H1 (cell line): ENCODE measurements around the gene TMEM198. TPM values are rescaled to one million over a fixed set of nuclear protein-coding genes. Genes with fewer than 3 reads are reported as not detected.

Source experiments
- CTCF ChIA-PET: fragments of 300-600 bp; sonication (Branson Sonifier 250); formaldehyde crosslinking; loops from one replicate; lab custom pipeline; 2021; ENCODE audit not compliant: partially characterized antibody; lab: Charles Lee
- POLR2A ChIA-PET: fragments of 300-600 bp; sonication (Branson Sonifier 250); formaldehyde crosslinking; loops from one replicate; lab custom pipeline; 2021; ENCODE audit warnings: inconsistent platforms; ENCODE audit not compliant: partially characterized antibody; lab: Charles Lee
- DNase-seq, 2 experiments: peaks; one replicate each; pipeline versions ENCODE4 v3.0.0 to v3.0.0-alpha.2; 2010 to 2022; ENCODE audit warnings: low spot score in 2 of 2, low read depth in 1 of 2, mixed read lengths in 1 of 2
- FAIRE-seq: peaks from 2 replicates; lab custom pipeline; 2011; peaks lifted over from hg19 to GRCh38; lab: Jason Lieb, UNC
- H2AFZ ChIP-seq: 2 replicates; pipeline ENCODE4 v1.8.1; 2012; ENCODE audit warnings: low read length, inconsistent platforms
- H2AK5ac ChIP-seq: 2 replicates; pipeline ENCODE4 v1.6.1; 2013; ENCODE audit warnings: low read depth, low read length
- H2BK120ac ChIP-seq: replicated peaks from 2 replicates; pipeline ENCODE3; 2013; ENCODE audit warnings: low read depth, low read length, inconsistent platforms
- H2BK12ac ChIP-seq: 2 replicates; pipeline ENCODE4 v1.6.1; 2013; ENCODE audit warnings: low read depth, low read length
- H2BK15ac ChIP-seq: 2 replicates; pipeline ENCODE4 v1.6.1; 2013; ENCODE audit warnings: low read length
- H2BK20ac ChIP-seq: 2 replicates; pipeline ENCODE4 v1.6.1; 2013; ENCODE audit warnings: low read length
- H2BK5ac ChIP-seq: 2 replicates; pipeline ENCODE4 v1.6.1; 2013; ENCODE audit warnings: low read depth, low read length
- H3K14ac ChIP-seq: 2 replicates; pipeline ENCODE4 v1.6.1; 2013; ENCODE audit warnings: inconsistent platforms; ENCODE audit not compliant: insufficient read length
- H3K18ac ChIP-seq: 2 replicates; pipeline ENCODE4 v1.6.1; 2013; ENCODE audit warnings: low read length; ENCODE audit errors: extremely low read depth
- H3K23ac ChIP-seq: 2 replicates; pipeline ENCODE4 v1.6.1; 2013; ENCODE audit warnings: inconsistent platforms; ENCODE audit not compliant: insufficient read length
- H3K23me2 ChIP-seq: 2 replicates; pipeline ENCODE4 v1.6.1; 2013; ENCODE audit warnings: low read depth, low read length
- H3K27ac ChIP-seq: 2 replicates; pipeline ENCODE4 v1.6.1; 2011; ENCODE audit warnings: low read depth, low read length, inconsistent platforms
- H3K27me3 ChIP-seq, 4 experiments: replicated peaks in 1 of 4; 1 replicate in 1 of 4; 2 replicates in 3 of 4; pipeline versions ENCODE4 v1.6.1 to v1.8.1; 2011 to 2013; ENCODE audit warnings: low read length in 3 of 4, mild to moderate bottlenecking in 3 of 4, inconsistent platforms in 2 of 4, mixed read lengths in 2 of 4, moderate library complexity in 1 of 4; ENCODE audit not compliant: control insufficient read depth in 3 of 4, insufficient read depth in 3 of 4; ENCODE audit errors: extremely low read depth in 1 of 4
- H3K36me3 ChIP-seq, 4 experiments: 2 replicates each; pipeline versions ENCODE4 v1.6.1 to v1.8.1; 2011 to 2013; ENCODE audit warnings: mild to moderate bottlenecking in 4 of 4, low read length in 3 of 4, moderate library complexity in 2 of 4, control low read depth in 1 of 4, inconsistent platforms in 1 of 4; ENCODE audit not compliant: insufficient read depth in 4 of 4, control insufficient read depth in 2 of 4
- H3K4ac ChIP-seq: replicated peaks from 2 replicates; pipeline ENCODE3; 2013; ENCODE audit warnings: low read length, low read depth, mixed read lengths, inconsistent platforms; ENCODE audit not compliant: insufficient read length
- H3K4me1 ChIP-seq, 4 experiments: replicated peaks in 1 of 4; 1 replicate in 1 of 4; 2 replicates in 3 of 4; pipeline versions ENCODE4 v1.6.1 to v1.8.1; 2011 to 2013; ENCODE audit warnings: low read length in 3 of 4, inconsistent platforms in 2 of 4, mixed read lengths in 1 of 4; ENCODE audit not compliant: insufficient read depth in 4 of 4, control insufficient read depth in 3 of 4
- H3K4me2 ChIP-seq, 2 experiments: 2 replicates each; pipeline versions ENCODE4 v1.6.1 to v1.8.1; 2011 to 2013; ENCODE audit warnings: low read depth in 2 of 2, low read length in 2 of 2, control low read depth in 1 of 2, inconsistent platforms in 1 of 2, mild to moderate bottlenecking in 1 of 2; ENCODE audit not compliant: insufficient read depth in 1 of 2
- H3K4me3 ChIP-seq, 4 experiments: fragments of 200-600, 300-600 bp in 1 of 4; sonication (generic), shearing (Covaris generic), sonication (Bioruptor Twin) in 1 of 4; 2 replicates each; pipeline versions ENCODE4 v1.5.1 to v1.8.1; 2011 to 2016; ENCODE audit warnings: low read length in 4 of 4, low read depth in 3 of 4, control low read depth in 2 of 4, inconsistent platforms in 2 of 4, mild to moderate bottlenecking in 2 of 4, mixed read lengths in 1 of 4, moderate library complexity in 1 of 4; ENCODE audit not compliant: insufficient read depth in 2 of 4; ENCODE audit errors: extremely low read depth in 1 of 4
- H3K56ac ChIP-seq: replicated peaks from 2 replicates; pipeline ENCODE3; 2013; ENCODE audit warnings: low read depth, mild to moderate bottlenecking, mixed read lengths, low read length, inconsistent platforms; ENCODE audit not compliant: insufficient read length
- H3K79me1 ChIP-seq: 2 replicates; pipeline ENCODE4 v1.6.1; 2013; ENCODE audit warnings: low read depth, low read length, control low read depth
- H3K79me2 ChIP-seq, 2 experiments: 2 replicates each; pipeline versions ENCODE4 v1.6.1 to v1.8.1; 2012 to 2013; ENCODE audit warnings: low read length in 2 of 2, mild to moderate bottlenecking in 2 of 2, inconsistent platforms in 1 of 2; ENCODE audit not compliant: insufficient read depth in 2 of 2, control insufficient read depth in 1 of 2
- H3K9ac ChIP-seq, 4 experiments: replicated peaks in 1 of 4; 1 replicate in 1 of 4; 2 replicates in 3 of 4; pipeline versions ENCODE4 v1.6.1 to v1.8.1; 2011 to 2013; ENCODE audit warnings: low read depth in 3 of 4, low read length in 3 of 4, control low read depth in 2 of 4, mild to moderate bottlenecking in 2 of 4, moderate library complexity in 2 of 4, inconsistent platforms in 1 of 4; ENCODE audit errors: extremely low read depth in 1 of 4
- H3K9me3 ChIP-seq, 2 experiments: 2 replicates each; pipeline versions ENCODE4 v1.6.1 to v1.8.1; 2012 to 2013; ENCODE audit warnings: mild to moderate bottlenecking in 2 of 2, moderate library complexity in 2 of 2, control low read depth in 1 of 2, inconsistent platforms in 1 of 2, low read depth in 1 of 2, low read length in 1 of 2, mixed read lengths in 1 of 2; ENCODE audit not compliant: insufficient read depth in 2 of 2
- H4K20me1 ChIP-seq, 2 experiments: replicated peaks in 1 of 2; 2 replicates each; pipeline versions ENCODE3 to v1.8.1; 2011 to 2013; ENCODE audit warnings: inconsistent platforms in 2 of 2, low read length in 2 of 2, mild to moderate bottlenecking in 1 of 2; ENCODE audit not compliant: insufficient read depth in 2 of 2, control insufficient read depth in 1 of 2
- H4K5ac ChIP-seq: 2 replicates; pipeline ENCODE4 v1.6.1; 2013; ENCODE audit warnings: low read length, low read depth, mixed read lengths, inconsistent platforms; ENCODE audit not compliant: insufficient read length
- H4K8ac ChIP-seq: 2 replicates; pipeline ENCODE4 v1.8.0; 2013; ENCODE audit warnings: mild to moderate bottlenecking, moderate library complexity, low read length, inconsistent platforms; ENCODE audit not compliant: insufficient read depth; ENCODE audit errors: extremely low read depth
- H4K91ac ChIP-seq: replicated peaks from 2 replicates; pipeline ENCODE3; 2013; ENCODE audit warnings: low read length, mixed read lengths, inconsistent platforms; ENCODE audit not compliant: insufficient read length
- CTBP2 ChIP-seq: IDR thresholded peaks from 2 replicates; pipeline ENCODE4 v1.7.0; 2011; ENCODE audit warnings: borderline replicate concordance, mild to moderate bottlenecking, moderate library complexity, mixed read lengths, low read length; ENCODE audit not compliant: insufficient read depth, insufficient read length
- EGR1 ChIP-seq: IDR thresholded peaks from 2 replicates; pipeline ENCODE4 v1.6.1; 2011; ENCODE audit warnings: low read depth, low read length, borderline replicate concordance
- RBBP5 ChIP-seq: IDR thresholded peaks from 2 replicates; pipeline ENCODE4 v1.7.1; 2012; ENCODE audit warnings: low read depth, mild to moderate bottlenecking, inconsistent platforms, low read length, moderate library complexity, borderline replicate concordance
- SIN3A ChIP-seq, 2 experiments: IDR thresholded peaks in 1 of 2; conservative IDR thresholded peaks in 1 of 2; 2 replicates each; pipeline ENCODE4 v1.6.1; 2011 to 2012; ENCODE audit warnings: low read length in 2 of 2, improper control_type of control experiment in 1 of 2, low read depth in 1 of 2, mild to moderate bottlenecking in 1 of 2
- SP1 ChIP-seq: IDR thresholded peaks from 2 replicates; pipeline ENCODE4 v1.6.1; 2011; ENCODE audit warnings: low read depth, low read length
- SP4 ChIP-seq: IDR thresholded peaks from 2 replicates; pipeline ENCODE4 v1.6.1; 2012; ENCODE audit warnings: low read length, inconsistent platforms
- TAF7 ChIP-seq: optimal IDR thresholded peaks from 2 replicates; pipeline ENCODE3; 2011; ENCODE audit warnings: low read depth, mild to moderate bottlenecking, inconsistent platforms, low read length, moderate library complexity, borderline replicate concordance
- TEAD4 ChIP-seq: IDR thresholded peaks from 2 replicates; pipeline ENCODE4 v1.6.1; 2012; ENCODE audit warnings: low read depth, low read length, inconsistent platforms, mixed read lengths
- WGBS, 2 experiments: shearing (Covaris generic) in 1 of 2; methylation state at CpG; one replicate each; pipeline versions ENCODE4 v1.1.6 to v1.1.7; 2013 to 2015; ENCODE audit warnings: low lambda C conversion rate in 2 of 2, mixed read lengths in 2 of 2, inconsistent platforms in 1 of 2, low coverage in 1 of 2, missing lambda C conversion rate in 1 of 2; ENCODE audit not compliant: insufficient replicate concordance in 2 of 2, insufficient coverage in 1 of 2, insufficient read length in 1 of 2; ENCODE audit errors: extremely low coverage in 1 of 2, missing lambda C conversion rate in 1 of 2; 5-methylcytosine and 5-hydroxymethylcytosine counted together
- polyA plus RNA-seq, 7 experiments: library from polyadenylated mRNA; depleted of rRNA in 3 of 7; stranded (reverse) in 5 of 7; unstranded in 2 of 7; fragments of >200 nt in 5 of 7; fragments of 200-250 nt in 2 of 7; gene quantifications; 1 replicate in 5 of 7; 2 replicates in 1 of 7; 4 replicates in 1 of 7; pipeline versions ENCODE4 v1.2.1 to v1.2.3, GENCODE V29; 2011 to 2013; ENCODE audit warnings: missing spikeins in 2 of 7, mixed read lengths in 2 of 7
- total RNA-seq: library from RNA; stranded (reverse); fragmentation: NEBNext Ultra II Directional; extraction: Animal tissue kit (Norgen Biotek cat#: 25700); gene quantifications from 2 replicates; pipeline ENCODE4 v1.2.1, GENCODE V29; 2021
- TF ChIP-seq, protein P1 (sequence below): IDR thresholded peaks from 2 replicates; pipeline ENCODE4 v1.6.1; 2012; ENCODE audit warnings: inconsistent platforms

Gene TMEM198
- total and polyA plus RNA-seq, 2 of the 8 experiments (the other 6 are each of a cell fraction or from before 2014, with no cell fraction given) = 10.2 to 10.4 TPM

GRCh38 chr2:219571311-219572236 lies 27.7 kb downstream of the TMEM198 start, which contains the start of gene OBSL1:
OBSL1 (minus strand) TSS chr2:219571539; CDS start chr2:219571232, 307 bp downstream.
- CTCF ChIA-PET = interaction anchor here (0.7 to 2.9 kb wide), 22 partner anchors 10 to 189 kb away, joined by 3 to 34 read pairs (median 4); partner anchors contain the start of genes SLC4A3, STK11IP and TMEM198
- H2BK12ac ChIP-seq = peak within 1 kb of the TSS; percentile 99
- peaks cover 0 to 8% of the 10 kb centered on the region in 2 experiments; a peak in 1 of 4 replicates for H3K9me3 ChIP-seq
- H4K91ac ChIP-seq = peak within 1 kb of the TSS; percentile 93
- peak within 1 kb of the TSS; percentile 67 to 79 for H3K4me2 ChIP-seq
- H3K79me2 ChIP-seq = peaks cover 0 to 7% of the 10 kb centered on the region in 2 experiments; a peak in 2 of 4 replicates
- H2BK15ac ChIP-seq = peak within 1 kb of the TSS; percentile 100
- peak within 1 kb of the TSS; percentile 41 to 86 (median 64); a peak in 6 of 7 replicates for H3K9ac ChIP-seq
- H3K18ac ChIP-seq = peak within 1 kb of the TSS; percentile 96
- H3K56ac ChIP-seq = peak within 1 kb of the TSS; percentile 93
- H3K23ac ChIP-seq = no peak within 1 kb of the TSS
- no peak within 1 kb of the TSS for H3K14ac ChIP-seq
- H2BK20ac ChIP-seq = peak within 1 kb of the TSS; percentile 77; the same call in 1 of the 2 replicates
- H2AFZ ChIP-seq = no peak within 1 kb of the TSS
- H2BK5ac ChIP-seq = peak within 1 kb of the TSS; percentile 97
- POLR2A ChIA-PET = interaction anchor here (0.6 to 18.6 kb wide), 11 partner anchors 9 to 44 kb away, joined by 3 to 293 read pairs (median 6); partner anchors contain the start of genes CHPF, STK11IP and TMEM198
- H4K8ac ChIP-seq = peak within 1 kb of the TSS; percentile 82
- H4K20me1 ChIP-seq = no peaks in the 10 kb centered on the region
- peaks cover 0 to 25% (median 7%) of the 10 kb centered on the region in 4 experiments; a peak in 4 of 8 replicates for H3K36me3 ChIP-seq
- H3K4me3 ChIP-seq = peak within 1 kb of the TSS; percentile 45 to 74 (median 58)
- H3K27ac ChIP-seq = peak within 1 kb of the TSS; percentile 42; the same call in 1 of the 2 replicates
- 43% methylated on average over 12 of the region's 42 CpGs; no CpG with 5 or more reads in 1 of the 2 experiments for WGBS, 2 experiments
- H3K4me1 ChIP-seq = peaks cover 2 to 29% (median 22%) of the 10 kb centered on the region in 4 experiments
- peak within 1 kb of the TSS; percentile 9 for H2BK120ac ChIP-seq
- peak within 1 kb of the TSS; percentile 94; the same call in 1 of the 2 replicates for H2AK5ac ChIP-seq
- peak within 1 kb of the TSS; percentile 79 for H4K5ac ChIP-seq
- H3K79me1 ChIP-seq = no peaks in the 10 kb centered on the region
- DNase-seq (peak in 1 of 2 experiments; percentile 88), FAIRE-seq (no peak)
- peak within 1 kb of the TSS; percentile 81 for H3K4ac ChIP-seq
- peaks cover 0 to 2% (median 0%) of the 10 kb centered on the region in 4 experiments; a peak in 2 of 7 replicates for H3K27me3 ChIP-seq
- peaks cover 10% of the 10 kb centered on the region; the same call in 1 of the 2 replicates for H3K23me2 ChIP-seq
- TF ChIP-seq EGR1 (no peak), CTBP2 (no peak), SIN3A (conservative IDR thresholded peaks at IDR 0.05 in 1 of 2, IDR thresholded peaks at IDR 0.05 in 1 of 2; ENCODE audit: low read depth in 1 of 2, low read length in 2 of 2) (0 out of 4 replicates have a peak, but pooled peaks of 1 of the 2 experiments have one; percentile 22), SP4 (no peak), TEAD4 (0 out of 2 replicates have a peak, but pooled peaks have one; percentile 13), SP1 (0 out of 2 replicates have a peak, but pooled peaks have one; percentile 18), RBBP5 (peak; percentile 72), TAF7 (peak; percentile 39)
- TF ChIP-seq, protein P1, sequence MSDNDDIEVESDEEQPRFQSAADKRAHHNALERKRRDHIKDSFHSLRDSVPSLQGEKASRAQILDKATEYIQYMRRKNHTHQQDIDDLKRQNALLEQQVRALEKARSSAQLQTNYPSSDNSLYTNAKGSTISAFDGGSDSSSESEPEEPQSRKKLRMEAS = peak; percentile 20; the same call in 1 of the 2 replicates
